T follicular helper cell (primary cell): ENCODE measurements around the gene PROC.

Source experiments
- DNase-seq: peaks from one replicate; pipeline ENCODE4 v3.0.0-alpha.2; 2020; ENCODE audit warnings: low read depth

Gene PROC

GRCh38 chr2:127456960-127457359, 38.7 kb downstream of the PROC start:
- no peak for DNase-seq

- DNase-seq = no peak
Measured at GRCh38 chr2:127462461-127462860, 44.2 kb downstream of the PROC start.

- DNase-seq = no peak
Measured at GRCh38 chr2:127463155-127463991, 45.1 kb downstream of the PROC start.

GRCh38 chr2:127464470-127465257, 46.4 kb downstream of the PROC start:
- DNase-seq = no peak

GRCh38 chr2:127465258-127465657, 47.0 kb downstream of the PROC start:
- DNase-seq = no peak

- no peak for DNase-seq
Measured at GRCh38 chr2:127469051-127469450, 50.8 kb downstream of the PROC start.

- DNase-seq = no peak
Measured at GRCh38 chr2:127469974-127470373, 51.7 kb downstream of the PROC start.

GRCh38 chr2:127471286-127471988, 53.2 kb downstream of the PROC start:
- DNase-seq = no peak

- DNase-seq = no peak
Measured at GRCh38 chr2:127472268-127472667, 54.0 kb downstream of the PROC start.

GRCh38 chr2:127475788-127476187, 57.6 kb downstream of the PROC start:
- no peak for DNase-seq
